ENCODE data around the gene RNF113A.

DNA sequence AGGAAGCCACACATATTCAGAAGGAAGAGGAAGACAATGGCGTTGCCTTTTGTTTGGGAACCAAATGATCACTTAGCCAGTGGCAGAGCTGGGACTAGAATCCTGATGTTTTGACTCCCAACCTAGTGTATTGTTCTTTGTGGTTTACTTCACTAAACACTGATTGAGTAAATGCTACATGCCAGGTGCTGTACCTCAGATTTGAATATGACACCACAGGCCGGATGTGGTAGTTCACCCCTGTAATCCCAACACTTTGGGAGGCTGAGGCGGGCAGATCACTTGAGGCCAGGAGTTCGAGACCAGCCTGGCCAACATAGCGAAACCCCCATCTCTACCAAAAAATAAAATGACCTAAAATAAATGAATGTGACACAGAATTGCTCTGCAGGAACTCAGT, 8.5 kb upstream of the RNF113A start:
- TF ChIP-seq, protein P1, sequence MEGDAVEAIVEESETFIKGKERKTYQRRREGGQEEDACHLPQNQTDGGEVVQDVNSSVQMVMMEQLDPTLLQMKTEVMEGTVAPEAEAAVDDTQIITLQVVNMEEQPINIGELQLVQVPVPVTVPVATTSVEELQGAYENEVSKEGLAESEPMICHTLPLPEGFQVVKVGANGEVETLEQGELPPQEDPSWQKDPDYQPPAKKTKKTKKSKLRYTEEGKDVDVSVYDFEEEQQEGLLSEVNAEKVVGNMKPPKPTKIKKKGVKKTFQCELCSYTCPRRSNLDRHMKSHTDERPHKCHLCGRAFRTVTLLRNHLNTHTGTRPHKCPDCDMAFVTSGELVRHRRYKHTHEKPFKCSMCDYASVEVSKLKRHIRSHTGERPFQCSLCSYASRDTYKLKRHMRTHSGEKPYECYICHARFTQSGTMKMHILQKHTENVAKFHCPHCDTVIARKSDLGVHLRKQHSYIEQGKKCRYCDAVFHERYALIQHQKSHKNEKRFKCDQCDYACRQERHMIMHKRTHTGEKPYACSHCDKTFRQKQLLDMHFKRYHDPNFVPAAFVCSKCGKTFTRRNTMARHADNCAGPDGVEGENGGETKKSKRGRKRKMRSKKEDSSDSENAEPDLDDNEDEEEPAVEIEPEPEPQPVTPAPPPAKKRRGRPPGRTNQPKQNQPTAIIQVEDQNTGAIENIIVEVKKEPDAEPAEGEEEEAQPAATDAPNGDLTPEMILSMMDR (IDR thresholded peaks at IDR 0.05 in 4 of 5, conservative IDR thresholded peaks at IDR 0.05 in 1 of 5): no peak
- TF ChIP-seq POLR2A (IDR thresholded peaks at IDR 0.05): no peak

All from gastrocnemius medialis (tissue), 4 donors.